Thoracic aorta (tissue), 2 donors: ENCODE data around the gene ANKRD23. TPM values are rescaled to one million over a fixed set of nuclear protein-coding genes. Genes with fewer than 3 reads are reported as not detected.

ENCODE experiments used
- ATAC-seq: fragments of 150-250 bp; one replicate; pipeline ENCODE4 v1.8.0; 2017; ENCODE audit warnings: low read depth; ENCODE audit not compliant: insufficient number of reproducible peaks, low FRiP score
- DNase-seq: peaks from one replicate; pipeline ENCODE4 v3.0.0-alpha.2; 2020; ENCODE audit warnings: low spot score
- H3K27ac ChIP-seq, 2 donors: fragments of 200-600 bp; sonication (generic); 1 replicate in 1 of 2; 2 replicates in 1 of 2; pipeline ENCODE4 v1.5.1; 2016; ENCODE audit warnings: mild to moderate bottlenecking in 2 of 2, moderate library complexity in 2 of 2
- H3K27me3 ChIP-seq: fragments of 200-600 bp; sonication (generic); replicated peaks from 2 replicates; pipeline ENCODE4 v1.6.0; 2016; ENCODE audit warnings: mild to moderate bottlenecking; ENCODE audit not compliant: insufficient read depth
- H3K36me3 ChIP-seq: fragments of 200-600 bp; sonication (generic); one replicate; pipeline ENCODE4 v1.5.1; 2016
- H3K4me1 ChIP-seq, 2 donors: fragments of 200-600 bp; sonication (generic); 1 replicate in 1 of 2; 2 replicates in 1 of 2; pipeline versions ENCODE4 v1.5.1 to v1.6.0; 2016; ENCODE audit warnings: low read depth in 2 of 2, mild to moderate bottlenecking in 1 of 2; ENCODE audit not compliant: control insufficient read depth in 1 of 2
- H3K4me3 ChIP-seq: fragments of 200-600 bp; sonication (generic); 2 replicates; pipeline ENCODE4 v1.5.1; 2016; ENCODE audit warnings: mild to moderate bottlenecking
- H3K9me3 ChIP-seq: fragments of 200-600 bp; sonication (generic); 2 replicates; pipeline ENCODE4 v1.5.1; 2016
- CTCF ChIP-seq: fragments of 200-600 bp; sonication (generic); IDR thresholded peaks from one replicate; pipeline ENCODE4 v1.5.1; 2019; ENCODE audit warnings: antibody characterized with exemption
- total RNA-seq, 2 donors: library from RNA; depleted of rRNA; stranded (reverse); fragments of >200 nt; gene quantifications; one replicate each; pipeline versions ENCODE4 v1.1.0 to v1.2.3, GENCODE V29; 2016

Gene ANKRD23
- total RNA-seq, 2 donors from 2014 or later, result 6.0 to 8.4 TPM

GRCh38 chr2:96811917-96812316 lies 31.9 kb downstream of the ANKRD23 start:
- H3K36me3 ChIP-seq, result no peaks in the 10 kb centered on the region
- H3K27me3 ChIP-seq, result no peaks in the 10 kb centered on the region
- H3K4me1 ChIP-seq, result peaks cover 0 to 15% of the 10 kb centered on the region in 2 donors
- no peaks in the 10 kb centered on the region for H3K9me3 ChIP-seq
- H3K4me3 ChIP-seq, result no peak overlapping the region
- H3K27ac ChIP-seq, result no peak overlapping the region
- ATAC-seq (no peak), DNase-seq (no peak)
- no peak for TF ChIP-seq CTCF

GRCh38 chr2:96810783-96811192 lies 33.0 kb downstream of the ANKRD23 start:
- H3K36me3 ChIP-seq, result no peaks in the 10 kb centered on the region
- TF ChIP-seq CTCF, result no peak
- peaks cover 0 to 15% of the 10 kb centered on the region in 2 donors for H3K4me1 ChIP-seq
- no peaks in the 10 kb centered on the region for H3K27me3 ChIP-seq
- H3K27ac ChIP-seq, result no peak overlapping the region
- H3K9me3 ChIP-seq, result no peaks in the 10 kb centered on the region
- no peak overlapping the region for H3K4me3 ChIP-seq
- no peak for DNase-seq
- ATAC-seq, result no peak

GRCh38 chr2:96809951-96810782 lies 33.7 kb downstream of the ANKRD23 start:
- ATAC-seq, result no peak
- Histone ChIP-seq H3K27ac (no peak overlapping the region), H3K4me3 (no peak overlapping the region), H3K9me3 (no peaks in the 10 kb centered on the region), H3K27me3 (no peaks in the 10 kb centered on the region), H3K4me1 (peaks cover 0 to 13% of the 10 kb centered on the region in 2 donors), H3K36me3 (no peaks in the 10 kb centered on the region)
- DNase-seq, result no peak
- no peak for TF ChIP-seq CTCF

- no peak overlapping the region for H3K27ac ChIP-seq
- ATAC-seq, result no peak
- TF ChIP-seq CTCF, result no peak
- H3K36me3 ChIP-seq, result no peaks in the 10 kb centered on the region
- no peaks in the 10 kb centered on the region for H3K9me3 ChIP-seq
- no peak for DNase-seq
- H3K4me3 ChIP-seq, result no peak overlapping the region
- peaks cover 0 to 10% of the 10 kb centered on the region in 2 donors for H3K4me1 ChIP-seq
- no peaks in the 10 kb centered on the region for H3K27me3 ChIP-seq
These were observed 34.5 kb downstream of the ANKRD23 start for GRCh38 chr2:96809216-96809882.

GRCh38 chr2:96808176-96808837 lies 35.5 kb downstream of the ANKRD23 start:
- H3K4me3 ChIP-seq, result no peak overlapping the region
- DNase-seq (no peak), ATAC-seq (no peak)
- H3K9me3 ChIP-seq, result no peaks in the 10 kb centered on the region
- TF ChIP-seq CTCF, result no peak
- H3K27me3 ChIP-seq, result no peaks in the 10 kb centered on the region
- no peak overlapping the region for H3K27ac ChIP-seq
- H3K4me1 ChIP-seq, result peaks cover 0 to 10% of the 10 kb centered on the region in 2 donors
- H3K36me3 ChIP-seq, result no peaks in the 10 kb centered on the region
